ENCODE measurements around the gene PPP1R13L. TPM values are rescaled to one million over a fixed set of nuclear protein-coding genes. Genes with fewer than 3 reads are reported as not detected.

PPP1R13L gene
- polyA plus RNA-seq, 1 donor from 2014 or later, result not detected

- Histone ChIP-seq H3K4me2 (ENCODE audit: low read length) (no peak overlapping the region), H3K79me2 (replicated peaks; ENCODE audit: insufficient read depth, low read length) (no peaks in the 10 kb centered on the region), H3K36me3 (ENCODE audit: insufficient read depth, low read length) (no peaks in the 10 kb centered on the region), H3K27me3 (ENCODE audit: insufficient read depth, low read depth, low read length) (no peaks in the 10 kb centered on the region), H4K20me1 (ENCODE audit: insufficient read depth) (no peaks in the 10 kb centered on the region), H3K27ac (ENCODE audit: low read length) (no peak overlapping the region), H3K9me2 (ENCODE audit: insufficient read depth, low read length) (no peaks in the 10 kb centered on the region), H3F3A (ENCODE audit: insufficient read depth, low read length, poor library complexity, severe bottlenecking) (no peaks in the 10 kb centered on the region), H2AFZ (ENCODE audit: low read depth, low read length) (no peak overlapping the region), H3K9me3 (ENCODE audit: low read length) (no peaks in the 10 kb centered on the region), H3K9ac (ENCODE audit: low read length) (no peak overlapping the region), H3K4me3 (ENCODE audit: low read length) (no peak overlapping the region)
- TF ChIP-seq REST (IDR thresholded peaks at IDR 0.05; ENCODE audit: borderline replicate concordance), result no peak
- TF ChIP-seq RAD21 (conservative IDR thresholded peaks at IDR 0.05), result no peak
- TF ChIP-seq EP300 (conservative IDR thresholded peaks at IDR 0.05; ENCODE audit: poor library complexity, severe bottlenecking), result no peak
- no peak for TF ChIP-seq EZH2 (IDR thresholded peaks at IDR 0.05; ENCODE audit: borderline replicate concordance, insufficient read depth, low read length, poor library complexity, severe bottlenecking)
These were observed 51.7 kb downstream of the PPP1R13L start for GRCh38 chr19:45352914-45353796.

DNA sequence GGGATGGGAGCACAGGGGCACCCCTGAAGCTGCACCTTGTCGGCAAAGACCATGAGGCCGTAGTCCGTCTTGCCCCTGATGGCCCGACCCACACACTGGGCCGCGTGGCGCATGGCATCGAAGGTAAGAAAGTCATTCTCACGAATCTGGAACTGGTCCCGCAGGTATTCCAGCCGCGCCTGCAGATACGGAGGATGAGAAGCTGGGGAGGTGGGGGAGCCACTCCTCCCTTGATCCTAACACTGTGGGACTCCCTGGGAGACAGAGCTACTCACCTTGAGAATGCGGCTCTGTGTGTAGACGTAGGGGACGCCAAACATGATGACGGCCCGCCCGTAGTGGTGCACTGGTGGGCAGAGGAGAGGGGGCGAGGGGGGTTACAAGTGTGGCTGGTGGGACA, 52.4 kb downstream of the PPP1R13L start:
- Histone ChIP-seq H4K20me1 (ENCODE audit: insufficient read depth) (no peaks in the 10 kb centered on the region), H3K27me3 (ENCODE audit: insufficient read depth, low read depth, low read length) (no peaks in the 10 kb centered on the region), H3K4me3 (ENCODE audit: low read length) (no peak overlapping the region), H3K9me2 (ENCODE audit: insufficient read depth, low read length) (no peaks in the 10 kb centered on the region), H3K9ac (ENCODE audit: low read length) (no peak overlapping the region), H3K9me3 (ENCODE audit: low read length) (no peaks in the 10 kb centered on the region), H2AFZ (ENCODE audit: low read depth, low read length) (no peak overlapping the region), H3K79me2 (replicated peaks; ENCODE audit: insufficient read depth, low read length) (no peaks in the 10 kb centered on the region), H3K4me2 (ENCODE audit: low read length) (no peak overlapping the region), H3K36me3 (ENCODE audit: insufficient read depth, low read length) (no peaks in the 10 kb centered on the region), H3K27ac (ENCODE audit: low read length) (no peak overlapping the region), H3F3A (ENCODE audit: insufficient read depth, low read length, poor library complexity, severe bottlenecking) (no peaks in the 10 kb centered on the region)
- TF ChIP-seq TAF1 (IDR thresholded peaks at IDR 0.05; ENCODE audit: low read depth) (no peak), RAD21 (conservative IDR thresholded peaks at IDR 0.05) (no peak), EP300 (conservative IDR thresholded peaks at IDR 0.05; ENCODE audit: poor library complexity, severe bottlenecking) (no peak), REST (IDR thresholded peaks at IDR 0.05; ENCODE audit: borderline replicate concordance) (no peak)
- TF ChIP-seq, protein P1, sequence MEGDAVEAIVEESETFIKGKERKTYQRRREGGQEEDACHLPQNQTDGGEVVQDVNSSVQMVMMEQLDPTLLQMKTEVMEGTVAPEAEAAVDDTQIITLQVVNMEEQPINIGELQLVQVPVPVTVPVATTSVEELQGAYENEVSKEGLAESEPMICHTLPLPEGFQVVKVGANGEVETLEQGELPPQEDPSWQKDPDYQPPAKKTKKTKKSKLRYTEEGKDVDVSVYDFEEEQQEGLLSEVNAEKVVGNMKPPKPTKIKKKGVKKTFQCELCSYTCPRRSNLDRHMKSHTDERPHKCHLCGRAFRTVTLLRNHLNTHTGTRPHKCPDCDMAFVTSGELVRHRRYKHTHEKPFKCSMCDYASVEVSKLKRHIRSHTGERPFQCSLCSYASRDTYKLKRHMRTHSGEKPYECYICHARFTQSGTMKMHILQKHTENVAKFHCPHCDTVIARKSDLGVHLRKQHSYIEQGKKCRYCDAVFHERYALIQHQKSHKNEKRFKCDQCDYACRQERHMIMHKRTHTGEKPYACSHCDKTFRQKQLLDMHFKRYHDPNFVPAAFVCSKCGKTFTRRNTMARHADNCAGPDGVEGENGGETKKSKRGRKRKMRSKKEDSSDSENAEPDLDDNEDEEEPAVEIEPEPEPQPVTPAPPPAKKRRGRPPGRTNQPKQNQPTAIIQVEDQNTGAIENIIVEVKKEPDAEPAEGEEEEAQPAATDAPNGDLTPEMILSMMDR (IDR thresholded peaks at IDR 0.05; ENCODE audit: poor library complexity, severe bottlenecking), result no peak
